ENCODE results near the gene ERP44. TPM values are rescaled to one million over a fixed set of nuclear protein-coding genes. Genes with fewer than 3 reads are reported as not detected.

The ERP44 gene
- polyA plus RNA-seq, 3 donors, result 18.4 to 74.0 (median 66.3) TPM

GRCh38 chr9:100027543-100027942, 71.3 kb downstream of the ERP44 start:
- peaks cover 6 to 23% of the 10 kb centered on the region in 2 donors for H3K4me1 ChIP-seq (ENCODE audit: control insufficient read depth in 1 of 2, insufficient read depth in 2 of 2, low read length in 2 of 2)
- Mint-ChIP-seq H3K4me1 (peaks cover 25% of the 10 kb centered on the region), H3K27ac (peak overlapping the region in 3 of 7 donors; percentile 2 to 68 (median 23)), H3K4me3 (no peak overlapping the region), H3K36me3 (peaks cover 9 to 46% of the 10 kb centered on the region in 2 donors), H3K27me3 (ENCODE audit: low read depth in 3 of 3) (no peaks in the 10 kb centered on the region), H3K9me3 (peaks cover 0 to 3% (median 0%) of the 10 kb centered on the region in 7 donors)
- H3K27me3 ChIP-seq (ENCODE audit: control insufficient read depth in 2 of 2, insufficient read depth in 2 of 2, low read length in 2 of 2), result no peaks in the 10 kb centered on the region
- peak overlapping the region in 1 of 2 donors; percentile 34 for H3K27ac ChIP-seq (ENCODE audit: low read depth in 1 of 2, low read length in 2 of 2)
- H3K4me3 ChIP-seq (replicated peaks in 1 of 3; ENCODE audit: low read depth in 2 of 3, low read length in 3 of 3), result no peak overlapping the region
- H3K36me3 ChIP-seq (replicated peaks in 1 of 2; ENCODE audit: control insufficient read depth in 1 of 2, insufficient read depth in 2 of 2, low read length in 2 of 2), result peaks cover 0 to 43% of the 10 kb centered on the region in 2 donors
- H3K9me3 ChIP-seq (replicated peaks in 1 of 2; ENCODE audit: control insufficient read depth in 1 of 2, insufficient read depth in 1 of 2, low read length in 2 of 2), result no peaks in the 10 kb centered on the region
- H3K4me2 ChIP-seq (replicated peaks; ENCODE audit: extremely low read depth, low read length, poor library complexity, severe bottlenecking), result no peak overlapping the region
- peaks cover 22% of the 10 kb centered on the region for H3K79me2 ChIP-seq (ENCODE audit: insufficient read depth, low read length)
- peaks cover 67% of the 10 kb centered on the region for H4K20me1 ChIP-seq (ENCODE audit: insufficient read depth, low read length)
- H3K9ac ChIP-seq (ENCODE audit: insufficient read depth, low read length, poor library complexity, severe bottlenecking), result no peak overlapping the region
- H2AFZ ChIP-seq (ENCODE audit: insufficient read depth, low read depth, low read length, poor library complexity, severe bottlenecking), result no peak overlapping the region
- WGBS (ENCODE audit: insufficient coverage), result 11% methylated on average over 2 of the region's 2 CpGs
- intact Hi-C loops (cut with micrococcal nuclease), result loop anchor here in 1 of 2 donors (10.0 kb wide), 1 partner anchor 187 kb away; no protein-coding TSS in a partner anchor
- no peak for TF ChIP-seq CTCF (IDR thresholded peaks at IDR 0.05)
- peak in 2 of 3 donors; percentile 5 to 7 for DNase-seq

- Histone ChIP-seq H3K27ac (ENCODE audit: low read depth in 1 of 2, low read length in 2 of 2) (no peak overlapping the region), H4K20me1 (ENCODE audit: insufficient read depth, low read length) (peaks cover 33% of the 10 kb centered on the region), H3K4me2 (replicated peaks; ENCODE audit: extremely low read depth, low read length, poor library complexity, severe bottlenecking) (no peak overlapping the region), H2AFZ (ENCODE audit: insufficient read depth, low read depth, low read length, poor library complexity, severe bottlenecking) (no peak overlapping the region), H3K9me3 (replicated peaks in 1 of 2; ENCODE audit: control insufficient read depth in 1 of 2, insufficient read depth in 1 of 2, low read length in 2 of 2) (no peaks in the 10 kb centered on the region), H3K27me3 (ENCODE audit: control insufficient read depth in 2 of 2, insufficient read depth in 2 of 2, low read length in 2 of 2) (no peaks in the 10 kb centered on the region), H3K4me1 (ENCODE audit: control insufficient read depth in 1 of 2, insufficient read depth in 2 of 2, low read length in 2 of 2) (no peaks in the 10 kb centered on the region), H3K36me3 (replicated peaks in 1 of 2; ENCODE audit: control insufficient read depth in 1 of 2, insufficient read depth in 2 of 2, low read length in 2 of 2) (peaks cover 39 to 69% of the 10 kb centered on the region in 2 donors), H3K9ac (ENCODE audit: insufficient read depth, low read length, poor library complexity, severe bottlenecking) (no peak overlapping the region), H3K79me2 (ENCODE audit: insufficient read depth, low read length) (peaks cover 11% of the 10 kb centered on the region), H3K4me3 (replicated peaks in 1 of 3; ENCODE audit: low read depth in 2 of 3, low read length in 3 of 3) (no peak overlapping the region)
- intact Hi-C loops (cut with micrococcal nuclease), result loop anchor here in 1 of 2 donors (10.0 kb wide), 1 partner anchor 193 kb away; no protein-coding TSS in a partner anchor
- DNase-seq, result no peak
- Mint-ChIP-seq H3K4me1 (no peaks in the 10 kb centered on the region), H3K36me3 (peaks cover 55 to 72% of the 10 kb centered on the region in 2 donors), H3K27me3 (ENCODE audit: low read depth in 3 of 3) (peaks cover 0 to 1% (median 0%) of the 10 kb centered on the region in 3 donors), H3K9me3 (peaks cover 0 to 3% (median 0%) of the 10 kb centered on the region in 7 donors), H3K27ac (no peak overlapping the region), H3K4me3 (no peak overlapping the region)
- WGBS (ENCODE audit: insufficient coverage), result no CpG with 5 or more reads among the region's 3 CpGs
- no peak for TF ChIP-seq CTCF (IDR thresholded peaks at IDR 0.05)
These were observed 76.9 kb downstream of the ERP44 start for GRCh38 chr9:100021931-100022330.

Data from CD14-positive monocyte (primary cell).